Stimulated activated naive B cell treated with anti-CD40 and anti-IgM and Interleukin-4, amounts not matched to agents 10 μg/mL and 1 μg/mL and 100 μg/mL, for 72 hours (primary cell): Measurements from ENCODE around the gene SMCO3.

Source experiments
- ATAC-seq, 2 donors: fragments of 150-1000 bp; cut with Tn5 transposase; replicated peaks; 2 replicates each; pipeline ENCODE4 v1.10.0; 2021; ENCODE audit warnings: moderate library complexity in 1 of 2
- DNase-seq: peaks from one replicate; pipeline ENCODE4 v3.0.0; 2021
- H3K27ac Mint-ChIP-seq: one replicate; pipeline ENCODE4 v1.8.0; 2022; ENCODE audit warnings: mild to moderate bottlenecking, mixed read lengths
- H3K27me3 Mint-ChIP-seq, 2 donors: one replicate each; pipeline ENCODE4 v1.8.0; 2022; ENCODE audit warnings: mixed read lengths in 2 of 2
- H3K36me3 Mint-ChIP-seq, 2 donors: one replicate each; pipeline ENCODE4 v1.8.0; 2022; ENCODE audit warnings: mixed read lengths in 2 of 2, mild to moderate bottlenecking in 1 of 2
- H3K4me1 Mint-ChIP-seq, 2 donors: one replicate each; pipeline ENCODE4 v1.8.0; 2022; ENCODE audit warnings: mixed read lengths in 2 of 2, mild to moderate bottlenecking in 1 of 2
- H3K4me3 Mint-ChIP-seq, 2 donors: one replicate each; pipeline ENCODE4 v1.8.0; 2022; ENCODE audit warnings: mild to moderate bottlenecking in 2 of 2, mixed read lengths in 2 of 2, moderate library complexity in 1 of 2
- H3K9me3 Mint-ChIP-seq, 2 donors: one replicate each; pipeline ENCODE4 v1.8.0; 2022; ENCODE audit warnings: mixed read lengths in 2 of 2, mild to moderate bottlenecking in 1 of 2

Gene SMCO3

DNA sequence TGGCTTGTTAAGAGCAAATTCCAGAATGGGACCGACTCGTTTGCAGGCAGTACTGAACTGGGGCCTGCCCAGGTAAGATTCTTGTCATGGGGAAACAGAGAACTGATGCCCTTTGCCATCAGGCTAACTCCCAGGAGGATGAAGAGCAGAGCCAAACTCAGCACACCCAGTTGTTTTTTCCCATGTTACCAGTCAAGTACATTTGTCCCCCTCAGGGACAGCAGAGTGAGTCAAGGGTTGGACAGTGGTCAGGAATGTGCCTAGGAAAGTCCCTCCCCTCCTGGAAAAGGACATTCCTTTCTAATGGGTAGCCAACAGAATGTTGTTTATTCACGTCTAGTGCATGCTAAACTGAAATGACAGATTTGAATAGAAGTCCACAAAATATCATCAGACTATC lies 27.8 kb upstream of the SMCO3 start:
- Mint-ChIP-seq H3K9me3 (no peaks in the 10 kb centered on the region), H3K4me1 (peaks cover 6 to 22% of the 10 kb centered on the region in 2 donors), H3K27me3 (peaks cover 0 to 3% of the 10 kb centered on the region in 2 donors), H3K36me3 (no peaks in the 10 kb centered on the region), H3K27ac (no peak overlapping the region), H3K4me3 (no peak overlapping the region)
- DNase-seq (no peak), ATAC-seq (no peak)

DNA sequence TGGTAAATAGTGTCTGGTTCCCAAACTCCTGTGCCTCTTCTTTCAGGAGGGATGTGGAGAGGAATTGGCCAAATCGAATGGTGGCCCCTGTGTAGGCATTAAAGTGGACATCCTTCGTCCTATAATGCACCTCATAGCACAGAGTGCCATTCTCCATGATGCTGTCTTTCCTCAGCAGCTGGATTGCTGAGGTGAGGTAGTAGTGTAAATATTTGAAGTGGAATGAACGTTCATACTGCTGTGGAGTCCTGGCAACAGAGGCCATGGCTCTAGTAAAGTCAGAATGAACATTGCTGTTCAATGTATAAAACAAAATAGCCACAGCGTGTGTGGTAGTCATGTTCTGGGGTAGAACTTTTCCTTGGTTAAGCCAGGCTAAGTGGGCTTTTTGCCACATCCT lies 26.6 kb upstream of the SMCO3 start:
- H3K9me3 Mint-ChIP-seq: no peaks in the 10 kb centered on the region
- no peak for ATAC-seq
- no peak overlapping the region for H3K27ac Mint-ChIP-seq
- no peak for DNase-seq
- H3K4me3 Mint-ChIP-seq: no peak overlapping the region
- H3K36me3 Mint-ChIP-seq: no peaks in the 10 kb centered on the region
- peaks cover 0 to 3% of the 10 kb centered on the region in 2 donors for H3K27me3 Mint-ChIP-seq
- H3K4me1 Mint-ChIP-seq: peaks cover 3 to 13% of the 10 kb centered on the region in 2 donors

DNA sequence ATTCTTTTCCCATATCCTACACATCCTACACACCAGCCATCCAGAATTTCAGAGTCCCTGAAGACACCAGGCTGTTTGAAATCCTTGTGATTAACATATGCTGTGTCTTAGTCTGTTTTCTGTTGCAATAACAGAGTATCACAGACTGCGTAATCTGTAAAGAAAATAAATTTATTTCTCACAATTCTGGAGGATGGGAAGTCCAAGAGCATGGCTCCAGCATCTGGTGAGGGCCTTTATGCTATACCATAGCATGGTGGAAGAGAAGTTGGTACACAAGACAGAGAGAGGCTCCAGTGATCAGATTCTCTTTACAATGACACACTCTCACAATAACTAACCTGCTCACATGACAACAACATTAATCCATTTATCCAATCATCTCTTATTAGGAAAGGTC lies 25.3 kb upstream of the SMCO3 start:
- Mint-ChIP-seq H3K9me3 (no peaks in the 10 kb centered on the region), H3K36me3 (no peaks in the 10 kb centered on the region), H3K27me3 (peaks cover 0 to 7% of the 10 kb centered on the region in 2 donors), H3K4me1 (peaks cover 4 to 8% of the 10 kb centered on the region in 2 donors), H3K4me3 (no peak overlapping the region), H3K27ac (no peak overlapping the region)
- DNase-seq (no peak), ATAC-seq (no peak)

DNA sequence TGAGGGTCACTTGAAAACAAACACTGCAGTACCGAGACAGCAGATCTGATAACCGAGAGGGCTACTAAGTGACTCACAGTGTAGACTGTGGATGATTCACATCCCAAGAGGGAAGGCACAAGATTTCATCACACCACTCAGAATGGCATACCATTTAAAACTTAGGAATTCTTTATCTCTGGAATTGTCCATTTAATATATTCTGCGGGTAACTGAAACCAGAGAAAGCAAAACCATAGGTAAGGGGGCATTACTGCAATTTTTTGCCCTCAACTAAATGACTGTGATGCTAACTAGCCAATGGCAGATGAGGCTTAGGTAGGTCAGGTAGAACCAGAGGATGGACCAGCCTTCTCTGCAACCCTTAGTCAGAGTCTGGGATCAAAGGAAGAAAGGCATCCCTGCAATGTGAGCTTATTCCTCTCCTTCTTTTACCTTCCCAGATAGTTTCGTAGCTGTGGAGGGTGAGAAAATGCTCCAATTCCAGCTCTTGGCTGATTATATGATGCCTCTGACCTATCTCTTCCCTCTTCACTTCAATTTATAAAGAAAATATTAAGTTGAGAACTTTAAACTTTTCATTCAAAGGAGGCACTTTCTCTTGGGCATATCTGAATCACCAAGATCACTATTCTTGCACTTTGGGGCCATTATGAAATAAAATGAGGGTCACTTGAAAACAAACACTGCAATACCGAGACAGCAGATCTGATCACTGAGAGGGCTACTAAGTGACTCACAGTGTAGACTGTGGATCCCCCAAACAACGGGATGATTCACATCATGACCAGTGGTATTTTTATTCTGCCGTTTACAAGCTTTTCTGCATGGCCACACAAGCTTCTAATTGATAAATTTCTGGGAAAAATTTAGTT lies 22.6 kb upstream of the SMCO3 start:
- no peak for DNase-seq
- H3K27me3 Mint-ChIP-seq: peaks cover 5 to 14% of the 10 kb centered on the region in 2 donors
- no peak overlapping the region for H3K4me3 Mint-ChIP-seq

DNA sequence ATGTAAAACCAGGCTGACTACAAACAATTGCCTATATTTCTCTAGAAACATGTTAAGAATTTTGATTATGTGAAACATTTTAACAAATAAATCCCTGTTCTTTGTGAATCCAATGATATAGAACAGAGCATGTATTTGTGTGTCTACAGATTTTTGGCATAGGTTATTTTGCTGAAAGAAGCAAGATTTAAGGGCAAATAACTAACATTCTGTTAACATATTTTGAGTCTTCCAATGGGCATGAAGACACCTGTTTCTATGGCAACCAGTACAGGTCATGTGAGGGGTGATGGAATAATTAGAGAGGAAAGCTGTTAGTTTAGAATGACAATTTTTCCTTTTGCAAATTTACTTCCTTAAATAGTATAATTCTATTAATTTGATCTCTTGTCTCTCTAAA lies 20.5 kb upstream of the SMCO3 start:
- DNase-seq: no peak
- Mint-ChIP-seq H3K27me3 (peaks cover 5 to 14% of the 10 kb centered on the region in 2 donors), H3K27ac (no peak overlapping the region), H3K4me3 (no peak overlapping the region), H3K4me1 (peaks cover 0 to 4% of the 10 kb centered on the region in 2 donors), H3K36me3 (peaks cover 0 to 5% of the 10 kb centered on the region in 2 donors), H3K9me3 (no peaks in the 10 kb centered on the region)
- no peak for ATAC-seq

More for the DNA sequence above, 22.6 kb upstream of the SMCO3 start:
- Mint-ChIP-seq H3K36me3 (peaks cover 0 to 4% of the 10 kb centered on the region in 2 donors), H3K9me3 (no peaks in the 10 kb centered on the region), H3K27ac (no peak overlapping the region), H3K4me1 (peaks cover 4 to 5% of the 10 kb centered on the region in 2 donors)
- ATAC-seq: no peak

DNA sequence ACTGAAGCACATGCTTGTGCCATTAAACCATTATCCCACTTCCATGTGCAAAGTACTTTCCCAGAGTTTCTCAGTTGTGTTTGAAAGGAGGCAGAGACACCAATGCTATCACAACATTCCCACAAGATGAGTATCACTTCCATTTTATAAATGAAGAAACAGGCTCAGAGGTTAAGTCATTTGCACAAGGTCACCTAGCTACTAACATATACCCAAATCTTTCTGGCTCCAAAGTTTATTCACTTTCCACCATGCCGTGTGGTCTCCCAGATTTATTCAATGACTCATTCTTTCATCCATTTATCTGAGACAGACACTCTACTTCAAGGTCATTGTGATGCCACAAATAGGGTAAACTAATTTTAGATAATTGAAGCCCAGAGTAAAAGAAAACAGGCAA lies 20.0 kb upstream of the SMCO3 start:
- Mint-ChIP-seq H3K36me3 (peaks cover 0 to 5% of the 10 kb centered on the region in 2 donors), H3K9me3 (no peaks in the 10 kb centered on the region), H3K4me3 (no peak overlapping the region), H3K27ac (no peak overlapping the region), H3K27me3 (peaks cover 5 to 14% of the 10 kb centered on the region in 2 donors), H3K4me1 (peaks cover 0 to 4% of the 10 kb centered on the region in 2 donors)
- ATAC-seq: no peak
- DNase-seq: no peak

DNA sequence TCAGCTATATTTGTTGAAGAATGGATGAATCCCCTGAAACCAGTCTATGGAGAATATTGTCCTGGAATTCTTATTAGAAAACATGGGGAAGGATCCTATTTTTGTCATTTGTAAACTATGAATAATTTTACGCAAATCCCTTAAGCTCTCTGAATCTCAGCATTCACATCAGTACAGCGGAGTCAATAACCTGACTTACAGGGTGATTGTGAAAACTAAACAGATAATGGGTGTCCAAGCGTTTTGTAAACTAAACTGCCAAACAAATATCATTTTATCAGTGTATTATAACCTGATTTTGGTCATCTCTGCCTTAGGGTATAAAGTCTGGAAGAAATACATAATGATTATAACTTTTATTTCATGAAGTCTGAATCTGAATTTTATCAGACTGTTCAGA lies 19.4 kb upstream of the SMCO3 start:
- H3K27ac Mint-ChIP-seq: no peak overlapping the region
- H3K27me3 Mint-ChIP-seq: peaks cover 5 to 11% of the 10 kb centered on the region in 2 donors
- ATAC-seq (no peak), DNase-seq (no peak)
- H3K4me3 Mint-ChIP-seq: no peak overlapping the region
- peaks cover 0 to 5% of the 10 kb centered on the region in 2 donors for H3K36me3 Mint-ChIP-seq
- no peaks in the 10 kb centered on the region for H3K9me3 Mint-ChIP-seq
- peaks cover 0 to 4% of the 10 kb centered on the region in 2 donors for H3K4me1 Mint-ChIP-seq

DNA sequence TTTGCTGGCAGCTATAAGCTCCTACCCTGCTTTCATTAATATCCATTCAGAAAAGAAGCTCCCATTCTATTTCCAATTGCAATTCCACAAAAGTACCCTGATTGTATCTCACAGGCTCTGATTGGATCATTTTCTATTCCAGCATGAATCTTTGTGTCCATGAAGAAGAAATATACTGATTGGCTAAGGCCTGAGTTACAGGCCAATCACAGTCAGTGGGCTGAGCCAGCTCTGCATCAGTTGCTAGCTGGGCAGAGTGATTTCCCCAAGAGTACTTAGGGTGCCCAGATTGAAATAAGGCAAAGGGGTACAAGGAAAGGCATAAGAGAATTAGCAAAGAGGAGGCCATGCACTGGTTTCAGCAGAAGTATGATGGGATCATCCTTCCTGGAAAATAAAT lies 14.9 kb upstream of the SMCO3 start:
- ATAC-seq (peak; percentile 66 to 68), DNase-seq (no peak)
- Mint-ChIP-seq H3K27ac (no peak overlapping the region), H3K4me1 (no peaks in the 10 kb centered on the region), H3K27me3 (peaks cover 3 to 7% of the 10 kb centered on the region in 2 donors), H3K9me3 (no peaks in the 10 kb centered on the region), H3K4me3 (no peak overlapping the region), H3K36me3 (peaks cover 0 to 5% of the 10 kb centered on the region in 2 donors)

DNA sequence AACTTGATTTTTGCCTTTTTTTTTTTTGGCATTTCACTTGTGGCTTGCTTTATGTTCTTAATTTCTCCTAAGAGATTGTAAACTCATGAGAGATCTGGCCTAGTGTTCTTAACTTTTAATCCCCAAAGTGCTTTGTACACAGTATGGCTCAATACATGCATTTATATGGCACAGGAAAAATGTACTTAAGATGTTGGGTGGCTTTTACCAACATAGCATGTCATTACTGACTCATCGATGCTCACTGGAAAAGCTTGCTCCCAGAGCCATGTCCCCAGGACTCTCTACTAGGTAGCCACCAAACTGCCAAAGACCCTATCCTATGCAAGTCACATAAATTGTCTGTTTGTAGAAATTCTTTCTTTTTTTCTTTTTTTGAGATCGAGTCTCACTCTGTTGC lies 13.1 kb upstream of the SMCO3 start:
- Mint-ChIP-seq H3K4me3 (no peak overlapping the region), H3K27me3 (peaks cover 0 to 3% of the 10 kb centered on the region in 2 donors), H3K4me1 (no peaks in the 10 kb centered on the region), H3K27ac (no peak overlapping the region), H3K9me3 (no peaks in the 10 kb centered on the region), H3K36me3 (peaks cover under 1 to 5% of the 10 kb centered on the region in 2 donors)
- ATAC-seq (no peak), DNase-seq (no peak)

DNA sequence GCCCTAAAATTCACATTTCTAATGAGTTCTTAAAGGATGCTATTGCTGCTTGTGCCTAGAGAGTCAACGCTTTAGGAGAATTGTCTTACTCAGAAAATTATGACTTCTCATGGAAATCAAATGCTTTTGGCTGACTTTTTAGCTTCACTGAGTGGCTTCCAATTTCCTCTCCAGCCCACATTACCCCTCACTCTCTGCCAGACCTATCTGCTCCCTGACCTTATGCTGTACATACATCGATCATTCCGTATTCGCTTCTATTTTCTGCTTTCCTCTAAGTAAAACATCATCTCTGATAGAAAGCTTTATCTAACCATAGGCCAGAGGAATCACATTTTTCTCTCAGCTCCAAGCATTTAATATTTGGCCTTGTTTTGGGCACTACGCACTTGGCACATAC lies 12.5 kb upstream of the SMCO3 start:
- Mint-ChIP-seq H3K9me3 (no peaks in the 10 kb centered on the region), H3K36me3 (peaks cover 1% of the 10 kb centered on the region in 2 donors), H3K27ac (no peak overlapping the region), H3K4me3 (no peak overlapping the region), H3K27me3 (no peaks in the 10 kb centered on the region), H3K4me1 (no peaks in the 10 kb centered on the region)
- DNase-seq (no peak), ATAC-seq (no peak)

DNA sequence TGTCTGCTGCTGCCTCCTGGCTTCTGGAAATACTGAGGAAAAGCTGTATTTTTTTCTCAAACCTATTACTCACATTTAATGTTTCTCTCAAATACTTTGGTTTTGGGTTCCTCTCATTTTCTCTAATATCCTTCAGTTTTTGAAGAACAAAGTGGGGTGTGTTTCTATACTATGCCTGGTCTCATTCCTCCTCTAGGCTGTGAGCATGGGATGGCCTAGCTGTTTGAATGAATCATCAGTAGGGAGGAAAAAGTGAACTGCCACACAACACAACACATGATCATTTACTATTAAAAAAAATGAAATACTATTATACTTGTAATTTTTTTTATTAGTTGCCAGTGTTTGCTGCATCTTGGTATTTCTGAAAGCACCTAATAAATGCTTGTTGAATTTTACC lies 11.3 kb upstream of the SMCO3 start:
- H3K36me3 Mint-ChIP-seq: peaks cover 1 to 3% of the 10 kb centered on the region in 2 donors
- no peak for ATAC-seq
- H3K9me3 Mint-ChIP-seq: no peaks in the 10 kb centered on the region
- no peak for DNase-seq
- H3K4me1 Mint-ChIP-seq: no peaks in the 10 kb centered on the region
- H3K27me3 Mint-ChIP-seq: no peaks in the 10 kb centered on the region
- no peak overlapping the region for H3K4me3 Mint-ChIP-seq
- no peak overlapping the region for H3K27ac Mint-ChIP-seq

DNA sequence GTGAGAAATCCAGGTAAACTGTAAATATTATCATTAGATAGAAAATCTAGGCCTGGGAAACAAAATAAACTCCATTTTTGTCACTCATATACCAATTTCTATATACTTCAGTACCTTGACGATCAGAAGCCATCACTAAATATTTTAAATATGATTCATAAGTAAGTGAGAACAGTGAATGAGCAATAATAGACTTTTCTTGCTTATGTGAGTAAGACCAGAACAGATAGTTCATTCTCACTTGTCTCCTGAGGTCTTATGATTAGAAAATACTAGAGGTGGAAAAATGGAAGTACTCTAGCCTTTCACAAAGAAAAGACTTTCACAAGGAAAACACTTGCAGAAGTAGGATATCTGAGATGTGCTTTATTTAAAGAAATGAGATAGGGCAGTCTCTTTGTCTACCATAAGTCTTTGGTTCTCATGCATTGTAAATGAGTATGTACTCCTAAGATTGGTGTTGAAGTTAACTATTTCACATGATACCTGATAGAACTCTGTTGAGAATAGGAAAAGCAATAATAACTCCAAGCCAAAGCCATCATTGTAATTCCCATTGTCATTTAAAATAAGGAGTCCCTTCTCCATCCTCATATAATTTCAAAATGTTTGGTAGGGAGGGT lies 10.1 kb upstream of the SMCO3 start:
- H3K27ac Mint-ChIP-seq: no peak overlapping the region
- no peaks in the 10 kb centered on the region for H3K4me1 Mint-ChIP-seq
- H3K4me3 Mint-ChIP-seq: no peak overlapping the region
- H3K9me3 Mint-ChIP-seq: no peaks in the 10 kb centered on the region
- H3K27me3 Mint-ChIP-seq: no peaks in the 10 kb centered on the region
- H3K36me3 Mint-ChIP-seq: peaks cover 1 to 3% of the 10 kb centered on the region in 2 donors
- DNase-seq (no peak), ATAC-seq (no peak)

DNA sequence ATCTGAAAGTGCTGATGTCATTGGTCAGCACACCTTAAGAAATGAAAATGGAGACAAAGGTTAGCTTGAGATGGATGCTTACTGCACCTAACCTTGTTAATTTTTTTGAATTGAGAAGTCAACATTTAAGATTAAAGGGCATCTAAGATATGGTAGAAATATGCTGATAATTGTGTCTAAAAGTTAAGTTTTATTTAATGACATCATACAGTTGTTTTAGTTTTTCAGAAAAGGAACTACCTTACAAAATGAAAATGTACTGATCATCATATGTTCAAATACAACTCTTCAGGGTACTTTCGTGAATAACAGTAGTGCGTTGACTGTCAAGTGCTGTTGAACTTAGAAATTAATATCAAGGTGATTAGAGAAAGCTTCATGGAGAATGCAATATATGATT lies 2.5 kb downstream of the SMCO3 start:
- DNase-seq: no peak
- ATAC-seq: no peak
- Mint-ChIP-seq H3K27ac (no peak overlapping the region), H3K36me3 (no peaks in the 10 kb centered on the region), H3K9me3 (no peaks in the 10 kb centered on the region), H3K27me3 (no peaks in the 10 kb centered on the region), H3K4me1 (peaks cover 7 to 8% of the 10 kb centered on the region in 2 donors), H3K4me3 (no peak overlapping the region)

DNA sequence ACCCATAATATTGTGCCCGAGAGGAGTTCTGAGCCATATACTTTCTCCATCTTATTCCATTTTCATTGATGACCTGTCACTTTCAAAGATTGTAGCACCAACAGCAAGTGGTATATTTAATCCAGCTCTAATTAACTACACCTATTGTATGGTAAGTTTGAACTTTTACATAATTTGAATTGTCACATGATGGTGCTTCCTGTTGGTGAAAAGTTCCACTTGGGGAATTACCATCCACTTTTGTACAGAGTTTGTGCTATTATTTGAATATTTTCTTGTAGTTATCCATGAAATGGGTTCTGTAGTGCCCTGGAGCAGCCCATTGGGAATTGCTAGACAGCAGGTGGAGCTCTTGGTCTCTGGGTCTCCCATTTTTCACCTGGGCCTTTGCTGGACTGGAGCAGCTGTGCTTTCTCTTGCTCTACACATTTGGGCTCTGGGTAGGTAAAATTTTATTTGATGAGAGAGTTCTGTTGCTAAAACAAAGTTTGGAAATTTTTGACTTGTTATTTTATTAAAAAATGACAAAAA lies 3.0 kb downstream of the SMCO3 start:
- ATAC-seq: peak; percentile 27 to 43
- DNase-seq: no peak
- H3K36me3 Mint-ChIP-seq: no peaks in the 10 kb centered on the region
- H3K27ac Mint-ChIP-seq: peak overlapping the region; percentile 20
- peaks cover 7 to 8% of the 10 kb centered on the region in 2 donors for H3K4me1 Mint-ChIP-seq
- H3K4me3 Mint-ChIP-seq: no peak overlapping the region
- H3K9me3 Mint-ChIP-seq: no peaks in the 10 kb centered on the region
- no peaks in the 10 kb centered on the region for H3K27me3 Mint-ChIP-seq
